GM18502 (cell line): ENCODE data around the gene TTI1.
"Not testable (repeated sequence)": the region's sequence is repeated elsewhere in the genome, so short reads cannot be mapped to it uniquely, and the experiment has no call there.

Experiments
- ATAC-seq: cut with Tn5 transposase; IDR thresholded peaks from one replicate; pipeline ENCODE4 v1.9.1; 2021; ENCODE audit warnings: mild to moderate bottlenecking; ENCODE audit not compliant: unreplicated experiment, poor library complexity

TTI1 gene

DNA sequence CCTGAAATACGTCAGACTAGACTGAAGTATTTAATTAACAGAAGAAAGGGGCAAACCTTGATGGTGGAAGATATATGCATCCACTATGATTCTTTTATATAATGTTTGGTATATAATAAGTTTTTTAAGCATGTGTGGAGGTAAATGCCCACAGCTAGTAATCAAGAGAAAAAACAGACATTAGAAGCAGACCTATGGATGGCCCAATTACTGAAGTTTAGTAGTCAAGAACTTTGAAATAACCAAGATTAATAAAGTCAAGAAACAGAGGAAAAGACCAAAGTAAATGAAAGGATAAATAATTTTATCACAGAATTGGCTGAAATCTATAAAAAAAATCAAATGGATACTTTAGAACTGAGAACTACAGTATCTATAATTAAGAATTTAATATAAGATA, 15.3 kb downstream of the TTI1 start:
- no peak for ATAC-seq

DNA sequence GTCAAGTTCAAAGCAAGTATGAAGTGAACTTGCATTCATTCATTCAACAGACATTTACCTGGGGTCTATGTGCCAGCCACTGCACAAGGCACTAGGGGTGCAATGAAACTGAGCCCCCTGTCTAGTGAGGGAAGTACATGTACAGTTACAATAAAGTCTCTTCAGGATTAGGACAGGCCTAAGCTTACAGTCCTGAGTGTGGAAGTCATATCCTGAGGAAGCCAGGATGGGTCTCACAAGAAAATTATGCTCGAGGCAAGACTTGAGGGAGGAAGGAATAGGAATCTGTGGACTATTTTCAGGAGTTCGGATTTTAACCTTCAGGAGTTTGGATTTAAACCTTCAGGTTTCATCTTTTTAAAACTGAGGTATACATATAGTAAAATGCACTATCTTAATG, 19.4 kb downstream of the TTI1 start:
- no peak for ATAC-seq

DNA sequence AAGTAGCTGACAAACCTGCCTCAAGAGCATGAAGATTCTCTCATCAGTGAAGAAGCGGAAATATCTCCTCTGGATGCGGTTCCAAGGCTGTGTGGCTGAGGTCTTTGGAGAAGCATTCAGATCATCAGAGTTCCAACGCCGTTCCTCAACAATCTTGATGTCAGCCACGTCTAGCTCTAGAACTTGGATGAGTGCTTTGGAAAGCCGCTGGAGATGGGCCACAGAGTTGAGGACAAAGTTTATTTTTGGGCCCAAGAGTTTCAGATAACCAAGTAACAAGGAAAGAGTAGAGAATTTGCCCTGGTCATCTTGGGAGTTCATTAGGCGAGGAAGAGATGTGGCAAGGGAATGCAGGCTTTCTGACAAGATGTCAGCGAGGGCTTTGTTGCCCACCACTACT, 20.9 kb downstream of the TTI1 start:
- no peak for ATAC-seq

DNA sequence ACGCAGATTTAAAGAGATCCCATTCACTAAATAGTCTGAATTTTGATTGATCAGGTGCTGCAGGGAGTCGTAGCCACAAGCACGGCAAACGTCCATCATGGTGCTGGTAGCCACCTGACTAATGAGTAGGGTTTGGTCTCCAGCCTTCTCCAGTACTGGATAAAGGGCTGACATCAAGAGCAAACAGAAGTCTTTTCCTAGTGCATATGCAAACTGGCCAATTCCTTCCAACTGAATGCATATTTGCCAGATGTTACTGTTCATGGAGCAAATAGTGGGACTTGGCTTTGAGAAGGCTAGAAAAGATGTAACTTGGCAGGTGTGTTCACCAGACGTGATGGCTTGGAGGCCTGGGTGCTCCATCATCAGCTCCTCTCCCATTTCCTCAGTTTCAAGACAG, 21.6 kb downstream of the TTI1 start:
- ATAC-seq: no peak

DNA sequence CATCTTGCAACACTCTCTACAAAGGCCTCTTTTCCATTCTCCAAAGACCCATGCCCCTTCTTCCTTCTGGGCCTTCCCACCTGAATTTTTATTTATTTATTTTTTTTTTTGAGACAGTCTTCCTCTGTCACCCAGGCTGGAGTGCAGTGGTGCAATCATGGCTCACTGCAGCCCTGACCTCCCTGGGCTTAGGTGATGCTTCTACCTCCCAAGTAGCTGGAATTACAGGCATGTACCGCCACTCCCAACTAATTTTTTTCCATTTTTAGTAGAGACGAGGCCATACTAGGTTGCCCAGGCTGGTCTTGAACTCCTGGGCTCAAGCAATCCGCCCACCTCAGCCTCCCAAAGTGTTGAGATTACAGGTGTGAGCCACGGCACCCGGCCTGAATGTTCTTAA, 23.8 kb downstream of the TTI1 start:
- ATAC-seq: not testable (repeated sequence)

DNA sequence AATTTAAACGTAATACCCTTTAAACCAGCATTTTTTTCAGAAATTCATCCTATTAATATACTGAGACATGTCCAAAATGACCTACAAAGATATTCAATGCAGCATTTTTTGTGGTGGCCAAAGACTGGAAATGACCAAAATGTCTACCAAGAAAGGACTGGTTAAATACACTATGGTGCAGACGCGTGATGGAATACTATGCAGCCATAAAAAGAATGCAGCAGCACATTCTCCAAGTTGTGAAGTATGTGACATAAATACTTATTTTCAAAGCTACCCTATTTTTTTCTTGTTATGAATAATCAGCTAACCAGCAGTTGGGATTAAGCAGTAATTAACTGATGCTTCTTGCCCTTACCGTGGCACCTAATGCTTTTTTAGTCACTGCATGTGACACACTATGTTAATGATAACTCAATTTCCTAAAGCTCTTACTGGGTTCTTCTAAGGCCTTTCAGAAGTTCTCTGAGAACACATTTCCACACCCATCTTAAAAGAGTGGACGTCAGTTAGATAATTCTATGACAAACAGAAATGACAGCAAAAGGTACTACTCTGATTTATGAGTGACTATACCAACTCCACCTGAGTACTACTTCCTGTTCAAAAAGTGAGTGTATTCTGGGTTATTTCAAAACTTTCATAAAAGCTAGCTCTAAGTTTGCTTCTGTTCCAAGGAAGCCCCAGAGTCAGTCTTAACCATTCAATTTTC, 24.9 kb downstream of the TTI1 start:
- ATAC-seq: no peak

DNA sequence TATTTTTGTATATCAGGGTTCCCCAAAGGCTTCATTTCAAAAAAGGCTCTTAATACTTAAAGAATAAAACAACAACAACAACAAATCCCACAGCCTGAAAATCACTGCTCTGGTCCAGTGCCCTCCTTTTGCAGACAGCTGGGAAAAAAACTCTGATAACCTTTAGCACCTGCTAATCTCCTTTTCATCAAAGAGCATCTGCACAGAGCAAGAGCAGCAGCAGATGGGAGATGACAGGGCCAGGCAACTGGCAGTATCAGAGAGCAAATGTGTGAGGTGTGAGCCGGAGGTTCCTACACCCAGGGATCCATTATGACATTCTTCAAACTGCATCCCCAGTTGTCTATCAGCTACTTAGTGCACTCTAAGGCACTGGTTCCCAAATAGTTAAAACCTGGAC, 25.7 kb downstream of the TTI1 start:
- no peak for ATAC-seq

DNA sequence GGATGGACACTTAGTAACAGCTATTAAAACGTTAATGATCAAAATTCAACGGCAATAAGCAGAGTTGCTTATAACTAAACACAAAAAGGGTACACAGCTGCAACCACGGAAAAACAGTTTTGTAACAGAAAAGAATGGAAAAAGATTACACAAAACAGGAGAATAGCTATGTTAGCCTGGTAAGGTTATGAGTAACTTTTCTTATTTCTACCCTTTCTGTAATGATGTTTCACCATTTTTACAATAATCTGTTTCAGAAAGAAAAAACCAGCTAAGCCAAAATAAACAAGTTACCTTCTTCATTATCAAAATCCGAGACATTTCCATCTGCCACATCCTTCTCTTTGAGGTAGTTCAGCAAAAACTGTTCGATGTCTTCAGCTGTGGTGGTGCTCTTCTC, 27.4 kb downstream of the TTI1 start:
- no peak for ATAC-seq

DNA sequence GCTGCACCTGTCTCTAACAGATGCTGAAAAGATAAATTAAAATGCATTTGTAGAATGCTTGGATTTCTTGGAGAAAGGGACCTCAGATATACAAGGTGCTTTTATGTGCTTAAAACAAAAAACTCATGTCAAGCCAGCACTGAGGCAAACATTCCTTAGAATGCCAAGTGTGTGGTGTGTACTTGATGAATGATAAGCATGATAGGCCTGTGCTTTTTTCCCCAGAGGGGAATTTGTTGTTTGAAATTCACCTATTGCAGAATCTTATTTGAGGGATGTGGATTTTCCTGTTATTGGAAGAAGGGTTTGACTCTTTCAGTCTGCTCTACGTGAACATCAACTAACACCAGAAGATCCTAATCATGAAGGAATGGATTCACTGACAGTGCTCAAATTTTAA, 28.8 kb downstream of the TTI1 start:
- ATAC-seq: no peak

DNA sequence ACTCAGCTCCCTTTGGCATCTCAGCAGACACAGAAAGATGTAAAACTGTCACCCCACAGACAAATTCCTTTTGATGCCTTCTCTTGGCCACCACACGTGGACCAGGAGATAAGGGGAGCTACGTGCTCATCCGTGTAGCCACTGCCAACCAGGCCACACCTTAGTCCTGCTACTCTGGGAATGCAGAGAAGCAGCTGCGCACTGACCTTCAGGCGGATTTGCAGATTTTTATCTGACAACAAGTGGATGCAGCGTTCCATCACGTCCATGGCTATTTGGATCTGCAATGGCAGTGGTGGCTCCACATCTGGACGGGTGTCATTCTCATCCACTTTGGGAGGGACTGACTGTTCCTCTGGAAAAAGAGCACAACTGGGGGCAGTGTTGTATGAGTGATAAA, 30.8 kb downstream of the TTI1 start:
- no peak for ATAC-seq

DNA sequence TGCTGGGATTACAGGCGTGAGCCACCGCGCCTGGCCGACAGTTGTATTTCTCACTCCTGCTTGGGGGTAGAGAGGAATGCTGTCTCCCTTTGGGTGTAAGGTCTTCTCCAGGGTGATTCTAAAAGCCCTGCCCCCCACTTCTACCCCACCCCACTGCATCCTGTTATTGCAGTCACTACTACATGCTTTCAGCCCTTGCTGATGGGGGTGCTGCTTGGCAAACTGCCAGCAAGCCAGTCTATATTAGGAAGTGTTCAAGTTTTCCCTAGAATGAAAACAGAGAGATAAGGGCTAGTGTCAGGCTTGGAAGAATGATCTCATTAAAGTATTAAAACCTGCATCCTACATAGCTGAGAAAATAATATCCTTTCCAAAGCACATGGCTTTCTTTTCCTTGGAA, 31.3 kb downstream of the TTI1 start:
- no peak for ATAC-seq

DNA sequence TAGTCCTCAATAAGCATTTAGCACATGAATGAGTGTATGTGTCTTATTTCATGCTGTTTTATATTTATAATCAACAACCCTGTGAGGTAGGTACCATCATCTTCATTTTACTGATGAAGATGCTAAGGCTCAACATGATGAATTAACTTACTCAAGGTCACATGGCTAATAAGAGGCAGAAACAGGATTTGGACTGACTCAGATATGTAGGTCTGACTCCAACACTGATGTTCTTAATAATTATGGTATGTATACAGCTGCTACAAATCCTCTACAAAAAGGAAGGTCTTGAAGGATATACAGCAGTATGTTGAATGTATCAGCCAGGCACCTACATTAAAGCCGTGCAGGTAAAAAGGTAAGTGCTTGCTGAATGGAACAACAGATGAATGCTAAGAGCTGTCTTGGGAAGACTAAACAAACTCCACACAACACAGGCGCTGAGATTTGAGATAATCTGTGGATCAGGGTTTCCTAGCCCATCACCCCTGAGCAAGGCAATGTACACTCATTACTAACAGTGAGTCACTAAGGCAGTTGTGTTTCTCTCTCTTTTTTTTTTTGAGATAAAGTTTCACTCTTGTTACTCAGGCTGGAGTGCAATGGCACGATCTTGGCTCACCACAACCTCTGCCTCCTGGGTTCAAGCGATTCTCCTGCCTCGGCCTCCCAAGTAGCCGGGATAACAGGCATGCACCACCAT, 31.9 kb downstream of the TTI1 start:
- no peak for ATAC-seq

DNA sequence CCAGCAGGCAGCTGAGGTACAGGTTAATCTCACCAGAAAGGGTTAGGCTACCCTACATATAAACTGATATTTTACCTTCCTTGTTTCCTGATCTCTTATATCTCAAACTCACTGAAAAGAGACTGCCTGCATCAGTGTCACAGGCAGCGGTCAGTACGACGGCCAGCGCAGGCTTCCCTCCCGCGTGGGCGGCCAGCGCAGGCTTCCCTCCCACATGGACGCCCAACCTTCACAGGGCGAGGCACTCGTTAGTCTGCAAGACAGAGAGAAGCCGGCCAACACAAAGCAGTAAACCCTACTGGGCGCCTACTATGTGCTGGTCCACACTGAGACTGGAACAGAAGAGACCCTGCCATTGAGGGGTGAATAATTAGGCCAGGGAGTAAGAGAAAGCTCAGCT, 33.0 kb downstream of the TTI1 start:
- no peak for ATAC-seq

DNA sequence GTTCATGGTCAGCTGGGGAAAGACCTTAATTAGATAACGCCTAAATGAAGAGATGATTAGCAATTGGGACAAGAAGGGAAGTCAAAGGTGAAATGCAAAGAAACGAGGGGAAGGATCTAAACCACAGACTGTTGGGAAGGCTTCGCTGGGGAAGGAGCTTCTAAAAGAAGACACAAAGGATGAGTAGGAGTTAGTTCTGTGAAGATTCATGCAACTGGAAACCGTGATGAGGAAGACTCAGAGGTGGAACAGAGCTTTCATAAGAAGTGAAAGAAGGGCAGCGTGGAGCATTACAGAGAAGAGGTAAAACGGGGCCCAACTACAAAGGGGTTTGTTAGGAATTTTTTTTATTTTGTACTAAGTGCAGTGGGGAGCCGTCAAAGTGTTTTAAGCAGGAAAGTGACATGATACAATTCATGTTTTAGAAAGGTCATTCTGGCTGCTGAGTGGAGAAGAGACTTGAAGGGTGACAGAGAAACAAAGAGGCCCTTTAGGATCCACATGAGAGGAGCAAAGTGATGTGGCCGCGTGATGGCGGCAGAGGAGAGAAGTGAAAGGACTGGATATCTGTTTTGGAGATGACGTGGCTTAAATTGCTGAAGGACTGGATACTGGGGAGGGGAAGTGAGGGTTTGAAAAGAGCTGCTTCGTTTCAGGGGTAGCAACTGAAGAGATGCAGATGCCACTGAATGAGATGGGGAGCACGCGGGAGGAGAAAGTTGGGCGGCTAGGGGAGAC, 33.6 kb downstream of the TTI1 start:
- no peak for ATAC-seq

DNA sequence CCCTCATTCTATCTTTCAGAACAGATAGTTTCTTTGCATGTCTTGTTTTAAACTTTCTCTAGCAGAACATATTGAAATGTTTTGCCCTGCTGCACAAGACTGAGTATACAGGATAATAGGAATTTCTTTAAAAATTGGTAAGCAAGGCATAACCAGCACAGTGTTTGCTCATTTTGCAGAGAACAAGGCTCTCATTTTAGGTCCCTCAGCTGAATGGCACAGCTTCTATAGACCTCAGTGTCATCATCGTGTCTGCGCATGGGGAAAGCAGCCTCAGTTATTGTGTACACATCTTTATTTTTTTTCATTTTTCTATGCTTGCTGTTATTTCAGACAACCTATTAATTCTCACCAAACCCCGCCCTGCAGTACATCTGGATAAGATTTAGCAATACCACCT, 35.7 kb downstream of the TTI1 start:
- ATAC-seq: no peak

DNA sequence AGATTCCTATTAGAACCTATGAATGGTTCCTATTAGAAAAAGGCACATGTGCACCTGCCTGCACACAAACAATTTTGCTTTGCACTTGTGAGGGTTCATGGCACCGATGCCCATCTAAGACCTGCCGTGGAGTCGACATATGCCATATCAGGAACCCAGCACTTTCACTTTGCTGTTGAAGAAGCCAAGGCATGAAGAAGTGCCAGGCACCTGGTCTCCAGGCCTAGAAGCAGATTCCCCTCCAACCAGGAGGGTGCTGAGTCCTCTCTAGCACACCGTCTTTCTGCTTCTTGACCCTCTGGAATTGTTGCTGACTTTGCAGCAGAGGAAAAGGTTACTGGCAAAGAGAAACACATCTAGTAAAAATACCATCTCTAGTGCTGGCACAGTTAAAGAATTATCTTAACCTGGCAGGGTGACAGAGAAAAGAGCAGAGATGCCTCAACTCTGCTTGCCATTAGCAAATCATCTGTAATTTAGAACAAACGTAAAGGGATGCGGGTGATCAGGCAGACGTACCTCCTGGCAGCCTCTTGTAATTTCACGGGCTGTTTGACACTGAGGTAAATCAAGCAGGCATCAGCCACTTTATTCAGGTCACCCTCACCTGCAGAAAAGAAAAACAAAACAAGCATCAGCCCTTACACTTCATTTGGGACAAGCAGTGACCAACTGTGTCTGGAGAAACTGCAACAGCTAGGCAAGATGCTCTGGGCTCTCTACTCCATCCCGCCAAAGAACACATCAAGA, 37.2 kb downstream of the TTI1 start:
- ATAC-seq: no peak

DNA sequence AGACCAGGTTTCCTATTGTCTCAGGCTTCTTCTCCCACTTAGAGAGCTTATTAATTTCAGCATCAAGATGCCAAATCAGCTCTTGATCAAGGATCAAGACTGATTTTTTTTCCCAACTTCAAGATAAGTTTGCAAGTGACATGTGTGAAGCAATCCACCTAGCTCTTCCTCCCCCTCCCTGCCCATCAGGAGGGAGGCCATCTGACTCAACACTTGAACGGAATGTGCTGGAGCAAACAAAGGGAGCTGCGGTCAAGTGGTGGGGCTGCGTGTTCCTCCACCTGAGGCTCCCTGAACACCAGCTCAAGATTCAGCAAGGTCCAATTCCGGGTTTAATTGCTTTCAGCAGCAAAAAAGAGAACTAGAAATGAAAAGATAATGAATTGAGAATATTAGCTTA, 38.7 kb downstream of the TTI1 start:
- ATAC-seq: no peak

DNA sequence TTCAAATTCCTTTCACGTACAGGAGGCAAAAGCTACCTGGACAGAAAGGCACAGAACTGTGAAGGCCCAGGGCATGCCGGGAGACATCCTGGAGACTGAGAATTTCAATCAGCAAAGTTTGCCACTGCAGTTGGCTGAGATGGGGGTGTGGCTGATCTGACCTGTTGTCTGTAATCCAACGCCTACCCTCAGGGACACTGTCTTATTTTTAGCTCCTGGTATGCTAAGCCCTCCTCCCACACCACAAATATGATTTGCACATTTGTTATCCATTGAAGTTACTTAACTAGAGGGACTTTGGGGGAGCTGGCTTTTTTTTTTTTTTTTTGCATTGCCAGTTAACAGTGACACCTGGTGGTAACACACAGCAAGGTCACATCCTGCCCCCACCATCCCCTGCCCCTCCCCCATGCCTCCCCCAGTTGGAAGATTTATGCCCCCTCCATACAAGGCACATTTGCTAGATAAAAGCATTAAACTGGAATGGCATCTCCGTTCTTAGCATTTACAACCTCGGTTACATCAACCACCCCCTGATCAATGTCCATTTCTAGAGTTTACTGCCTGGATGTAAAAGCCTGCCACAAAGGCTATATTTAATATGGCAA, 40.4 kb downstream of the TTI1 start:
- ATAC-seq: no peak

DNA sequence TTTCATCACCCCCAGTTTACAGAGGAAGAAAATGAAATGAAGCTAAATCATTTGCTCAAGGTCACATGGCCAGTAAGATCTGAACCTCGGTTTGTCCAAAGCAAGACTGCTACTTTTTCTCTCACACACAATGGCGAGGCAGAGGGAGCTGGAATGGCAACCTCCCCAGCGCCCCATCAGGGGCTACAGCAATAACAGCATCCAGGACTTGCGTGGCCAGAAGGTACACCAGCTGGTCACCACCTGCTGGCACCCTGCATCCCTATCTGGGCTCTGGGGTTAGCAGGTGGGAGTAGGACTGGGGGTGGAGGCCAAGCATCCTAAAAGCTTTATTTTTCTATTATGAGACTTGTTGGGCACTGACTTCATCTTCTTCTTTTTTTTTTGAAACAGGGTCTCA, 41.3 kb downstream of the TTI1 start:
- ATAC-seq: no peak

DNA sequence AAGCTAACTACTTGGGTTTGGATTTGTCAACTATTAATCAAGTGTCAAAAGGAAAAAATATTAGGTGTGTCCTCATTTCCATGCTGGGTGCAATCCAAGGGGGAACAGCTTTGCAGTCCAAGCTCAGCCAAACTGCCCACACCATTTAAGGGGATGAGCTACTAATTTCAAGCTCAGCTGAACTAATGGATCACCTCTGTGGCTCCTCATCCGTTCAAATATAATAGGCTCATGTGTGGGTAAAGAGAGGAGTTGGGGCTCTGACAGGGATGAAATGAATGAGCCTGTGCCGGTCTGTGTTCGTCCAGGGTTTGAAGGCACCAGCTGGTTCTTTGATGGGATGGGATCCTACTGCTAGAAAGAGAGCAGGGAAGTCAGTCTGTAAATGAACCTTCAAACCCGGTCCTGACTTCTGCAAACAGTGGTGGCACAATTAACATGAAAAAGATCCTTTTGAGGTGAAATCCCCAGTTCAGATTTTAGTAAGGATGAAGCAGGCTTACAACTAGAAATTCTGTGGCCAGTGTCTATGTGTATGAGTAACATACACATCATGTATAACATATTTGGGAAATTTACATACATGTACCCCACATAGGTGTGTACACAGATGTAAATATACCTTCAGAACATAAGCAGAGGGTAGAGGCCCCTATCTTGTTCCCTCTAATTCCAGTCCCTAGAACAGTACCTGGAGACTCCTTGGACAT, 41.9 kb downstream of the TTI1 start:
- ATAC-seq: no peak
